B cell (primary cell): ENCODE results near the gene DISP3.

Experiments
- CTCF ChIP-seq: fragments of 200-600 bp; IDR thresholded peaks from one replicate; pipeline ENCODE4 v1.8.0; 2022; ENCODE audit warnings: antibody characterized with exemption, mild to moderate bottlenecking
- EZH2 ChIP-seq: IDR thresholded peaks from 2 replicates; pipeline ENCODE4 v1.6.1; 2012; ENCODE audit warnings: borderline replicate concordance, low read depth, mild to moderate bottlenecking, moderate library complexity, low read length; ENCODE audit not compliant: insufficient read depth, poor library complexity, severe bottlenecking

- no peak for TF ChIP-seq CTCF
- TF ChIP-seq EZH2: no peak
Observed at GRCh38 chr1:11487196-11487751, 8.3 kb downstream of the DISP3 start.
